HCT116 (cell line): Measurements from ENCODE around the gene LRRC4C. TPM values are rescaled to one million over a fixed set of nuclear protein-coding genes. Genes with fewer than 3 reads are reported as not detected.

Experiments
- ATAC-seq: fragments of 200-7000 bp; cut with Tn5 transposase; 2 replicates; pipeline ENCODE4 v1.9.1; 2020; ENCODE audit warnings: mild to moderate bottlenecking, moderate library complexity
- BruUV-seq: library from RNA; stranded (reverse); fragments of 400-500 nt; replicated peaks from 2 replicates; lab custom pipeline; 2021; lab: Mats Ljungman, UMichigan
- CTCF ChIA-PET: fragments of 300-600 bp; sonication (Branson Sonifier 250); formaldehyde crosslinking; loops from one replicate; lab custom pipeline; 2021; ENCODE audit warnings: antibody characterized with exemption; lab: Charles Lee
- POLR2A ChIA-PET: fragments of 300-600, 350-600 bp; sonication (Branson Sonifier 250); formaldehyde crosslinking; loops from one replicate; lab custom pipeline; 2021; ENCODE audit warnings: antibody characterized with exemption; lab: Charles Lee
- RAD21 ChIA-PET, 2 experiments: fragments of 300-600 bp; sonication (Branson Sonifier 250); formaldehyde crosslinking; loops; one replicate each; lab custom pipeline; 2023; ENCODE audit warnings: low total read pairs in 2 of 2; ENCODE audit not compliant: uncharacterized antibody in 2 of 2, unreplicated experiment in 2 of 2, low non-redundant PET in 1 of 2; lab: Charles Lee
- DNase-seq: peaks from one replicate; pipeline ENCODE4 v3.0.0-alpha.2; 2010; ENCODE audit warnings: low read depth, low spot score
- H2AFZ ChIP-seq: fragments of 200-600 bp; shearing (Covaris generic), sonication (generic); 2 replicates; pipeline ENCODE4 v1.6.1; 2017; ENCODE audit warnings: low read depth, mixed run types, mixed read lengths, antibody characterized with exemption, low read length; ENCODE audit not compliant: poor library complexity, severe bottlenecking
- H3K27ac ChIP-seq: 2 replicates; pipeline ENCODE4 v1.5.1; 2012; ENCODE audit warnings: low read depth, low read length
- H3K27me3 ChIP-seq: fragments of 200-600 bp; sonication (generic); 2 replicates; pipeline ENCODE4 v1.6.1; 2016; ENCODE audit warnings: mixed run types, low read length, mixed read lengths; ENCODE audit not compliant: insufficient read depth
- H3K36me3 ChIP-seq, 2 experiments: fragments of 200-500 bp in 1 of 2; fragments of 200-600 bp in 1 of 2; sonication (Bioruptor generic) in 1 of 2; sonication (generic) in 1 of 2; 2 replicates each; pipeline versions ENCODE4 v1.5.1 to v1.6.1; 2014 to 2016; ENCODE audit warnings: low read length in 2 of 2, inconsistent platforms in 1 of 2, mixed read lengths in 1 of 2, mixed run types in 1 of 2; ENCODE audit not compliant: insufficient read depth in 2 of 2, control insufficient read depth in 1 of 2
- H3K4me1 ChIP-seq, 2 experiments: fragments of 200-600 bp in 1 of 2; sonication (generic) in 1 of 2; 2 replicates each; pipeline versions ENCODE4 v1.5.1 to v1.6.1; 2012 to 2017; ENCODE audit warnings: low read length in 2 of 2, inconsistent platforms in 1 of 2, mild to moderate bottlenecking in 1 of 2, mixed read lengths in 1 of 2, mixed run types in 1 of 2, moderate library complexity in 1 of 2; ENCODE audit not compliant: insufficient read depth in 2 of 2, control insufficient read depth in 1 of 2
- H3K4me2 ChIP-seq: fragments of 200-600 bp; sonication (generic); 2 replicates; pipeline ENCODE4 v1.6.1; 2017; ENCODE audit warnings: mixed run types, low read length, mixed read lengths
- H3K4me3 ChIP-seq, 2 experiments: fragments of 200-600 bp in 1 of 2; sonication (generic) in 1 of 2; replicated peaks in 1 of 2; 2 replicates each; pipeline ENCODE4 v1.5.1; 2011 to 2016; ENCODE audit warnings: low read length in 2 of 2, control low read depth in 1 of 2, low read depth in 1 of 2, mild to moderate bottlenecking in 1 of 2, mixed read lengths in 1 of 2, mixed run types in 1 of 2
- H3K79me2 ChIP-seq: fragments of 200-600 bp; sonication (generic); 2 replicates; pipeline ENCODE4 v1.6.1; 2017; ENCODE audit warnings: mild to moderate bottlenecking, mixed run types, low read length, moderate library complexity, mixed read lengths; ENCODE audit not compliant: insufficient read depth
- H3K9ac ChIP-seq: fragments of 200-600 bp; sonication (generic); 2 replicates; pipeline ENCODE4 v1.6.1; 2016; ENCODE audit warnings: low read length, mixed read lengths
- H3K9me2 ChIP-seq: fragments of 200-600 bp; sonication (generic), shearing (Covaris generic); 2 replicates; pipeline ENCODE4 v1.6.1; 2017; ENCODE audit warnings: mixed run types, mild to moderate bottlenecking, moderate library complexity; ENCODE audit not compliant: insufficient read depth
- H3K9me3 ChIP-seq, 2 experiments: fragments of 200-500 bp in 1 of 2; fragments of 200-600 bp in 1 of 2; sonication (Bioruptor generic) in 1 of 2; sonication (generic) in 1 of 2; 2 replicates each; pipeline ENCODE4 v1.6.1; 2014 to 2017; ENCODE audit warnings: low read length in 2 of 2, mixed read lengths in 2 of 2, inconsistent platforms in 1 of 2, low read depth in 1 of 2, mild to moderate bottlenecking in 1 of 2, mixed run types in 1 of 2, moderate library complexity in 1 of 2; ENCODE audit not compliant: control insufficient read depth in 1 of 2, insufficient read depth in 1 of 2
- H4K20me1 ChIP-seq: fragments of 200-600 bp; sonication (generic), shearing (Covaris generic); 2 replicates; pipeline ENCODE4 v1.6.1; 2017; ENCODE audit warnings: mixed run types, mild to moderate bottlenecking, moderate library complexity; ENCODE audit not compliant: insufficient read depth
- CBX3 ChIP-seq: IDR thresholded peaks from 2 replicates; pipeline ENCODE4 v1.6.1; 2012; ENCODE audit warnings: low read depth
- CEBPB ChIP-seq: IDR thresholded peaks from 2 replicates; pipeline ENCODE4 v1.6.1; 2012; ENCODE audit warnings: low read depth
- EGR1 ChIP-seq: IDR thresholded peaks from 2 replicates; pipeline ENCODE4 v1.6.1; 2012; ENCODE audit warnings: low read depth
- ELF1 ChIP-seq: IDR thresholded peaks from 2 replicates; pipeline ENCODE4 v1.6.1; 2012; ENCODE audit warnings: low read depth, borderline replicate concordance
- EZH2 ChIP-seq: fragments of 200-600 bp; sonication (generic); IDR thresholded peaks from 2 replicates; pipeline ENCODE4 v1.6.1; 2017; ENCODE audit warnings: antibody characterized with exemption, mixed run types
- MAX ChIP-seq: IDR thresholded peaks from 2 replicates; pipeline ENCODE4 v1.6.1; 2012
- POLR2A ChIP-seq: IDR thresholded peaks from 2 replicates; pipeline ENCODE4 v1.7.0; 2011; ENCODE audit warnings: borderline replicate concordance; ENCODE audit not compliant: insufficient read depth, insufficient read length; ENCODE audit errors: extremely low read depth
- POLR2AphosphoS5 ChIP-seq: IDR thresholded peaks from 2 replicates; pipeline ENCODE4 v1.6.1; 2011; ENCODE audit warnings: mild to moderate bottlenecking, low read depth, low read length, moderate library complexity
- REST ChIP-seq: IDR thresholded peaks from 2 replicates; pipeline ENCODE4 v1.6.1; 2012; ENCODE audit warnings: low read depth
- TCF7L2 ChIP-seq: IDR thresholded peaks from 2 replicates; pipeline ENCODE4 v1.7.0; 2011; ENCODE audit warnings: borderline replicate concordance, inconsistent platforms; ENCODE audit not compliant: insufficient read depth, insufficient read length; ENCODE audit errors: extremely low read depth
- ZBTB33 ChIP-seq: IDR thresholded peaks from 2 replicates; pipeline ENCODE4 v1.6.1; 2011; ENCODE audit warnings: mild to moderate bottlenecking, low read length, moderate library complexity; ENCODE audit not compliant: insufficient replicate concordance; ENCODE audit errors: extremely low read depth
- ZNF274 ChIP-seq: fragments of 200-500 bp; sonication (Bioruptor generic); IDR thresholded peaks from 2 replicates; pipeline ENCODE4 v1.6.1; 2014; ENCODE audit warnings: mild to moderate bottlenecking, low read depth, low read length, inconsistent platforms
- intact Hi-C: fragments of 100-400 bp; cut with micrococcal nuclease; formaldehyde crosslinking; loops from 2 replicates; pipeline ENCODE4 v1.10.0; 2022
- total RNA-seq: library from RNA; stranded (reverse); gene quantifications from one replicate; pipeline ENCODE4 v1.2.1, GENCODE V29; 2021; ENCODE audit not compliant: unreplicated experiment

The LRRC4C gene
- total RNA-seq, 1 experiment from 2014 or later, result not detected

GRCh38 chr11:40825201-40825834, 634.1 kb downstream of the LRRC4C start (continued):
- TF ChIP-seq TCF7L2 (no peak), POLR2A (no peak)
- TF ChIP-seq, all 23 proteins: peak for 0

- no peak for DNase-seq
- intact Hi-C loops, result no loop called here
- RAD21 ChIA-PET, result no interaction called here
These were observed 640.2 kb downstream of the LRRC4C start for GRCh38 chr11:40819230-40819629.

More at GRCh38 chr11:40819230-40819629, 640.2 kb downstream of the LRRC4C start:
- H3K9me3 ChIP-seq, result peaks cover 10 to 19% of the 10 kb centered on the region in 2 experiments; a peak in 3 of 4 replicates
- H3K9ac ChIP-seq, result no peak overlapping the region
- TF ChIP-seq CBX3 (no peak), ZBTB33 (no peak), EGR1 (no peak), MAX (no peak), ELF1 (no peak), CEBPB (no peak), REST (no peak), EZH2 (no peak), TCF7L2 (no peak), ZNF274 (no peak), POLR2AphosphoS5 (no peak)
- no peaks in the 10 kb centered on the region for H3K4me1 ChIP-seq
- H3K27me3 ChIP-seq, result no peaks in the 10 kb centered on the region
- no peak overlapping the region for H3K4me3 ChIP-seq
- no peak overlapping the region for H3K4me2 ChIP-seq
- H3K79me2 ChIP-seq, result no peaks in the 10 kb centered on the region
- no peak overlapping the region for H3K27ac ChIP-seq
- H3K9me2 ChIP-seq, result no peaks in the 10 kb centered on the region
- ChIA-PET POLR2A (no interaction called here), CTCF (no interaction called here)
- no peak for ATAC-seq
- no TSS peak for BruUV-seq
- H3K36me3 ChIP-seq, result no peaks in the 10 kb centered on the region
- no peaks in the 10 kb centered on the region for H4K20me1 ChIP-seq
- no peak overlapping the region for H2AFZ ChIP-seq
